Measurements from ENCODE around the gene TMOD1.

The TMOD1 gene

GRCh38 chr9:97519441-97519970 is 18.0 kb downstream of the TMOD1 start:
- ChIA-PET CTCF (interaction anchor here (0.7 to 1.4 kb wide), 3 partner anchors 13 to 79 kb away, joined by 3 to 4 read pairs (median 3); no protein-coding TSS in a partner anchor), POLR2A (interaction anchor here (1.0 kb wide), 1 partner anchor 10 kb away, joined by 3 read pairs; no protein-coding TSS in a partner anchor)
- peaks cover 0 to 36% (median 24%) of the 10 kb centered on the region in 4 experiments for H3K4me1 ChIP-seq (ENCODE audit: control extremely low read depth in 1 of 4, control insufficient read depth in 4 of 4, insufficient read depth in 4 of 4, low read length in 3 of 4)
- H3K4me3 ChIP-seq (ENCODE audit: control insufficient read depth in 1 of 7, extremely low read depth in 1 of 7, insufficient read depth in 4 of 7, low read depth in 2 of 7, low read length in 6 of 7) = peak overlapping the region in 2 of 7 experiments; percentile 59 to 65
- H3K9me3 ChIP-seq (ENCODE audit: control extremely low read depth in 1 of 5, control insufficient read depth in 4 of 5, insufficient read depth in 2 of 5, low read depth in 1 of 5, low read length in 4 of 5) = no peaks in the 10 kb centered on the region
- H3K27ac ChIP-seq (ENCODE audit: insufficient read depth in 1 of 2, low read depth in 1 of 2, low read length in 2 of 2, poor library complexity in 1 of 2, severe bottlenecking in 2 of 2) = peak overlapping the region in 1 of 2 experiments; percentile 67
- 96% methylated on average over 9 of the region's 11 CpGs for WGBS (ENCODE audit: insufficient coverage)
- no peaks in the 10 kb centered on the region for H3K27me3 ChIP-seq (replicated peaks in 2 of 5; ENCODE audit: control insufficient read depth in 4 of 5, insufficient read depth in 5 of 5, low read length in 4 of 5)
- no peaks in the 10 kb centered on the region for H3K36me3 ChIP-seq (ENCODE audit: control insufficient read depth in 4 of 4, insufficient read depth in 4 of 4, low read length in 3 of 4)
- no peak for DNase-seq

GRCh38 chr9:97521576-97522333 is 20.3 kb downstream of the TMOD1 start:
- no peak for DNase-seq
- no peak overlapping the region for H3K4me3 ChIP-seq (ENCODE audit: control insufficient read depth in 1 of 7, extremely low read depth in 1 of 7, insufficient read depth in 4 of 7, low read depth in 2 of 7, low read length in 6 of 7)
- peaks cover 0 to 32% (median 24%) of the 10 kb centered on the region in 4 experiments for H3K4me1 ChIP-seq (ENCODE audit: control extremely low read depth in 1 of 4, control insufficient read depth in 4 of 4, insufficient read depth in 4 of 4, low read length in 3 of 4)
- no peaks in the 10 kb centered on the region for H3K27me3 ChIP-seq (replicated peaks in 2 of 5; ENCODE audit: control insufficient read depth in 4 of 5, insufficient read depth in 5 of 5, low read length in 4 of 5)
- H3K9me3 ChIP-seq (ENCODE audit: control extremely low read depth in 1 of 5, control insufficient read depth in 4 of 5, insufficient read depth in 2 of 5, low read depth in 1 of 5, low read length in 4 of 5) = no peaks in the 10 kb centered on the region
- CTCF ChIA-PET = no interaction called here
- POLR2A ChIA-PET = no interaction called here
- H3K36me3 ChIP-seq (ENCODE audit: control insufficient read depth in 4 of 4, insufficient read depth in 4 of 4, low read length in 3 of 4) = no peaks in the 10 kb centered on the region
- no peak overlapping the region for H3K27ac ChIP-seq (ENCODE audit: insufficient read depth in 1 of 2, low read depth in 1 of 2, low read length in 2 of 2, poor library complexity in 1 of 2, severe bottlenecking in 2 of 2)
- 98% methylated on average over 7 of the region's 10 CpGs for WGBS (ENCODE audit: insufficient coverage)

GRCh38 chr9:97524424-97524823 is 23.0 kb downstream of the TMOD1 start:
- Histone ChIP-seq H3K4me1 (ENCODE audit: control extremely low read depth in 1 of 4, control insufficient read depth in 4 of 4, insufficient read depth in 4 of 4, low read length in 3 of 4) (peaks cover 0 to 10% (median 5%) of the 10 kb centered on the region in 4 experiments), H3K4me3 (ENCODE audit: control insufficient read depth in 1 of 7, extremely low read depth in 1 of 7, insufficient read depth in 4 of 7, low read depth in 2 of 7, low read length in 6 of 7) (no peak overlapping the region), H3K27ac (ENCODE audit: insufficient read depth in 1 of 2, low read depth in 1 of 2, low read length in 2 of 2, poor library complexity in 1 of 2, severe bottlenecking in 2 of 2) (no peak overlapping the region), H3K27me3 (replicated peaks in 2 of 5; ENCODE audit: control insufficient read depth in 4 of 5, insufficient read depth in 5 of 5, low read length in 4 of 5) (no peaks in the 10 kb centered on the region), H3K9me3 (ENCODE audit: control extremely low read depth in 1 of 5, control insufficient read depth in 4 of 5, insufficient read depth in 2 of 5, low read depth in 1 of 5, low read length in 4 of 5) (no peaks in the 10 kb centered on the region), H3K36me3 (ENCODE audit: control insufficient read depth in 4 of 4, insufficient read depth in 4 of 4, low read length in 3 of 4) (no peaks in the 10 kb centered on the region)
- WGBS (ENCODE audit: insufficient coverage) = 100% methylated on average over 2 of the region's 4 CpGs
- ChIA-PET POLR2A (no interaction called here), CTCF (no interaction called here)
- DNase-seq = no peak

GRCh38 chr9:97525451-97525850 is 24.0 kb downstream of the TMOD1 start:
- Histone ChIP-seq H3K27ac (ENCODE audit: insufficient read depth in 1 of 2, low read depth in 1 of 2, low read length in 2 of 2, poor library complexity in 1 of 2, severe bottlenecking in 2 of 2) (no peak overlapping the region), H3K4me3 (ENCODE audit: control insufficient read depth in 1 of 7, extremely low read depth in 1 of 7, insufficient read depth in 4 of 7, low read depth in 2 of 7, low read length in 6 of 7) (no peak overlapping the region), H3K27me3 (replicated peaks in 2 of 5; ENCODE audit: control insufficient read depth in 4 of 5, insufficient read depth in 5 of 5, low read length in 4 of 5) (no peaks in the 10 kb centered on the region), H3K4me1 (ENCODE audit: control extremely low read depth in 1 of 4, control insufficient read depth in 4 of 4, insufficient read depth in 4 of 4, low read length in 3 of 4) (peaks cover 0 to under 1% (median 0%) of the 10 kb centered on the region in 4 experiments), H3K9me3 (ENCODE audit: control extremely low read depth in 1 of 5, control insufficient read depth in 4 of 5, insufficient read depth in 2 of 5, low read depth in 1 of 5, low read length in 4 of 5) (no peaks in the 10 kb centered on the region), H3K36me3 (ENCODE audit: control insufficient read depth in 4 of 4, insufficient read depth in 4 of 4, low read length in 3 of 4) (no peaks in the 10 kb centered on the region)
- no peak for DNase-seq
- CTCF ChIA-PET = interaction anchor here (1.0 to 1.5 kb wide), 2 partner anchors 23 to 55 kb away, joined by 3 to 4 read pairs; no protein-coding TSS in a partner anchor
- WGBS (ENCODE audit: insufficient coverage) = 94% methylated on average over 2 of the region's 2 CpGs
- POLR2A ChIA-PET = no interaction called here

- Histone ChIP-seq H3K27me3 (replicated peaks in 2 of 5; ENCODE audit: control insufficient read depth in 4 of 5, insufficient read depth in 5 of 5, low read length in 4 of 5) (no peaks in the 10 kb centered on the region), H3K36me3 (ENCODE audit: control insufficient read depth in 4 of 4, insufficient read depth in 4 of 4, low read length in 3 of 4) (no peaks in the 10 kb centered on the region), H3K27ac (ENCODE audit: insufficient read depth in 1 of 2, low read depth in 1 of 2, low read length in 2 of 2, poor library complexity in 1 of 2, severe bottlenecking in 2 of 2) (no peak overlapping the region), H3K4me1 (ENCODE audit: control extremely low read depth in 1 of 4, control insufficient read depth in 4 of 4, insufficient read depth in 4 of 4, low read length in 3 of 4) (no peaks in the 10 kb centered on the region), H3K9me3 (ENCODE audit: control extremely low read depth in 1 of 5, control insufficient read depth in 4 of 5, insufficient read depth in 2 of 5, low read depth in 1 of 5, low read length in 4 of 5) (no peaks in the 10 kb centered on the region), H3K4me3 (ENCODE audit: control insufficient read depth in 1 of 7, extremely low read depth in 1 of 7, insufficient read depth in 4 of 7, low read depth in 2 of 7, low read length in 6 of 7) (no peak overlapping the region)
- CTCF ChIA-PET = interaction anchor here (1.8 kb wide), 1 partner anchor 17 kb away, joined by 4 read pairs; no protein-coding TSS in a partner anchor
- POLR2A ChIA-PET = no interaction called here
- no peak for DNase-seq
- 100% methylated on average over 5 of the region's 7 CpGs for WGBS (ENCODE audit: insufficient coverage)
Observed at GRCh38 chr9:97526895-97527575, 25.6 kb downstream of the TMOD1 start.

GRCh38 chr9:97527626-97528528 is 26.4 kb downstream of the TMOD1 start:
- Histone ChIP-seq H3K4me1 (ENCODE audit: control extremely low read depth in 1 of 4, control insufficient read depth in 4 of 4, insufficient read depth in 4 of 4, low read length in 3 of 4) (no peaks in the 10 kb centered on the region), H3K27me3 (replicated peaks in 2 of 5; ENCODE audit: control insufficient read depth in 4 of 5, insufficient read depth in 5 of 5, low read length in 4 of 5) (no peaks in the 10 kb centered on the region), H3K36me3 (ENCODE audit: control insufficient read depth in 4 of 4, insufficient read depth in 4 of 4, low read length in 3 of 4) (no peaks in the 10 kb centered on the region), H3K9me3 (ENCODE audit: control extremely low read depth in 1 of 5, control insufficient read depth in 4 of 5, insufficient read depth in 2 of 5, low read depth in 1 of 5, low read length in 4 of 5) (no peaks in the 10 kb centered on the region), H3K27ac (ENCODE audit: insufficient read depth in 1 of 2, low read depth in 1 of 2, low read length in 2 of 2, poor library complexity in 1 of 2, severe bottlenecking in 2 of 2) (no peak overlapping the region), H3K4me3 (ENCODE audit: control insufficient read depth in 1 of 7, extremely low read depth in 1 of 7, insufficient read depth in 4 of 7, low read depth in 2 of 7, low read length in 6 of 7) (no peak overlapping the region)
- ChIA-PET CTCF (interaction anchor here (1.8 kb wide), 1 partner anchor 16 kb away, joined by 4 read pairs; no protein-coding TSS in a partner anchor), POLR2A (no interaction called here)
- no peak for DNase-seq
- WGBS (ENCODE audit: insufficient coverage) = 96% methylated on average over 17 of the region's 18 CpGs

All from common myeloid progenitor, CD34-positive (primary cell).